Panc1 (cell line): ENCODE measurements around the gene TMEM154. TPM values are rescaled to one million over a fixed set of nuclear protein-coding genes. Genes with fewer than 3 reads are reported as not detected.

ENCODE experiments used
- ATAC-seq: fragments of 200-7000 bp; cut with Tn5 transposase; 2 replicates; pipeline ENCODE4 v1.9.1; 2020; ENCODE audit warnings: mild to moderate bottlenecking, moderate library complexity
- BruUV-seq: library from RNA; stranded (reverse); fragments of 400-500 nt; replicated peaks from 2 replicates; lab custom pipeline; 2021; lab: Mats Ljungman, UMichigan
- CTCF ChIA-PET: fragments of 300-600 bp; sonication (Branson Sonifier 250); formaldehyde crosslinking; loops from one replicate; lab custom pipeline; 2022; ENCODE audit warnings: antibody characterized with exemption; lab: Charles Lee
- POLR2A ChIA-PET: fragments of 300-600 bp; sonication (Branson Sonifier 250); formaldehyde crosslinking; loops from one replicate; lab custom pipeline; 2022; ENCODE audit warnings: antibody characterized with exemption; lab: Charles Lee
- DNase-seq: peaks from one replicate; pipeline ENCODE4 v3.0.0-alpha.2; 2010; ENCODE audit warnings: low read depth, low spot score
- H3K27ac ChIP-seq: 2 replicates; pipeline ENCODE4 v1.5.1; 2011; ENCODE audit warnings: mild to moderate bottlenecking, low read length, inconsistent platforms
- H3K27me3 ChIP-seq: fragments of 200-500 bp; sonication (Bioruptor generic); 2 replicates; pipeline ENCODE4 v1.6.0; 2014; ENCODE audit warnings: low read length, inconsistent platforms; ENCODE audit not compliant: control insufficient read depth, insufficient read depth
- H3K36me3 ChIP-seq: fragments of 200-500 bp; sonication (Bioruptor generic); 2 replicates; pipeline ENCODE4 v1.5.1; 2014; ENCODE audit warnings: inconsistent platforms, mild to moderate bottlenecking, low read length, moderate library complexity; ENCODE audit not compliant: control insufficient read depth, insufficient read depth
- H3K4me1 ChIP-seq: 2 replicates; pipeline ENCODE4 v1.5.1; 2011; ENCODE audit warnings: inconsistent platforms, mild to moderate bottlenecking, low read length, moderate library complexity; ENCODE audit not compliant: control insufficient read depth, insufficient read depth
- H3K4me3 ChIP-seq, 2 experiments: 2 replicates each; pipeline ENCODE4 v1.5.1; 2011 to 2012; ENCODE audit warnings: low read depth in 2 of 2, low read length in 2 of 2, mild to moderate bottlenecking in 2 of 2, inconsistent platforms in 1 of 2, moderate library complexity in 1 of 2
- H3K9me3 ChIP-seq: fragments of 200-500 bp; sonication (Bioruptor generic); 2 replicates; pipeline ENCODE4 v1.5.1; 2014; ENCODE audit warnings: low read depth, mild to moderate bottlenecking, inconsistent platforms, low read length, moderate library complexity; ENCODE audit not compliant: control insufficient read depth, insufficient read depth
- POLR2AphosphoS5 ChIP-seq: IDR thresholded peaks from 2 replicates; pipeline ENCODE4 v1.6.1; 2012; ENCODE audit warnings: mild to moderate bottlenecking, low read depth, low read length, moderate library complexity
- SIN3A ChIP-seq: IDR thresholded peaks from 2 replicates; pipeline ENCODE4 v1.6.1; 2012; ENCODE audit warnings: low read depth, mild to moderate bottlenecking, low read length, moderate library complexity, borderline replicate concordance; ENCODE audit not compliant: insufficient read depth
- TCF7L2 ChIP-seq: IDR thresholded peaks from 2 replicates; pipeline ENCODE4 v1.6.1; 2011; ENCODE audit warnings: mild to moderate bottlenecking, low read depth, low read length, inconsistent platforms
- in situ Hi-C: cut with HindIII; loops from 2 replicates; pipeline ENCODE4 v1.10.0; 2016; ENCODE audit warnings: low sequenced_read_pairs, low pct_unique_long_range_greater_than_20kb
- intact Hi-C: fragments of 100-400 bp; cut with micrococcal nuclease; formaldehyde crosslinking; loops from one replicate; pipeline ENCODE4 v1.10.0; 2022; ENCODE audit not compliant: unreplicated experiment
- total RNA-seq: library from RNA; stranded (reverse); gene quantifications from one replicate; pipeline ENCODE4 v1.2.1, GENCODE V29; 2021; ENCODE audit not compliant: unreplicated experiment
- TF ChIP-seq, protein P1 (sequence below), 2 experiments: IDR thresholded peaks; 2 replicates each; pipeline ENCODE4 v1.6.1; 2011 to 2012; ENCODE audit warnings: low read depth in 2 of 2, control low read depth in 1 of 2, low read length in 1 of 2, mild to moderate bottlenecking in 1 of 2, moderate library complexity in 1 of 2; ENCODE audit not compliant: insufficient read depth in 1 of 2
- TF ChIP-seq, protein P2 (sequence below): fragments of 450-650 bp; IDR thresholded peaks from 2 replicates; pipeline ENCODE4 v1.5.1; 2017; ENCODE audit warnings: mild to moderate bottlenecking

The TMEM154 gene
- total RNA-seq, 1 experiment from 2014 or later, result 0.15 TPM

- Histone ChIP-seq H3K4me3 (no peak overlapping the region), H3K4me1 (no peaks in the 10 kb centered on the region), H3K27ac (no peak overlapping the region), H3K36me3 (no peaks in the 10 kb centered on the region), H3K27me3 (no peaks in the 10 kb centered on the region), H3K9me3 (no peaks in the 10 kb centered on the region)
- CTCF ChIA-PET, result no interaction called here
- in situ Hi-C loops (no loop called here), intact Hi-C loops (no loop called here)
- no peak for TF ChIP-seq TCF7L2
- TF ChIP-seq POLR2AphosphoS5, result no peak
- no peak for TF ChIP-seq SIN3A
- TF ChIP-seq, protein P1, sequence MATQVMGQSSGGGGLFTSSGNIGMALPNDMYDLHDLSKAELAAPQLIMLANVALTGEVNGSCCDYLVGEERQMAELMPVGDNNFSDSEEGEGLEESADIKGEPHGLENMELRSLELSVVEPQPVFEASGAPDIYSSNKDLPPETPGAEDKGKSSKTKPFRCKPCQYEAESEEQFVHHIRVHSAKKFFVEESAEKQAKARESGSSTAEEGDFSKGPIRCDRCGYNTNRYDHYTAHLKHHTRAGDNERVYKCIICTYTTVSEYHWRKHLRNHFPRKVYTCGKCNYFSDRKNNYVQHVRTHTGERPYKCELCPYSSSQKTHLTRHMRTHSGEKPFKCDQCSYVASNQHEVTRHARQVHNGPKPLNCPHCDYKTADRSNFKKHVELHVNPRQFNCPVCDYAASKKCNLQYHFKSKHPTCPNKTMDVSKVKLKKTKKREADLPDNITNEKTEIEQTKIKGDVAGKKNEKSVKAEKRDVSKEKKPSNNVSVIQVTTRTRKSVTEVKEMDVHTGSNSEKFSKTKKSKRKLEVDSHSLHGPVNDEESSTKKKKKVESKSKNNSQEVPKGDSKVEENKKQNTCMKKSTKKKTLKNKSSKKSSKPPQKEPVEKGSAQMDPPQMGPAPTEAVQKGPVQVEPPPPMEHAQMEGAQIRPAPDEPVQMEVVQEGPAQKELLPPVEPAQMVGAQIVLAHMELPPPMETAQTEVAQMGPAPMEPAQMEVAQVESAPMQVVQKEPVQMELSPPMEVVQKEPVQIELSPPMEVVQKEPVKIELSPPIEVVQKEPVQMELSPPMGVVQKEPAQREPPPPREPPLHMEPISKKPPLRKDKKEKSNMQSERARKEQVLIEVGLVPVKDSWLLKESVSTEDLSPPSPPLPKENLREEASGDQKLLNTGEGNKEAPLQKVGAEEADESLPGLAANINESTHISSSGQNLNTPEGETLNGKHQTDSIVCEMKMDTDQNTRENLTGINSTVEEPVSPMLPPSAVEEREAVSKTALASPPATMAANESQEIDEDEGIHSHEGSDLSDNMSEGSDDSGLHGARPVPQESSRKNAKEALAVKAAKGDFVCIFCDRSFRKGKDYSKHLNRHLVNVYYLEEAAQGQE (IDR thresholded peaks at IDR 0.05; ENCODE audit: insufficient read depth in 1 of 2, low read depth in 2 of 2, low read length in 1 of 2), result no peak
- TF ChIP-seq, protein P2, sequence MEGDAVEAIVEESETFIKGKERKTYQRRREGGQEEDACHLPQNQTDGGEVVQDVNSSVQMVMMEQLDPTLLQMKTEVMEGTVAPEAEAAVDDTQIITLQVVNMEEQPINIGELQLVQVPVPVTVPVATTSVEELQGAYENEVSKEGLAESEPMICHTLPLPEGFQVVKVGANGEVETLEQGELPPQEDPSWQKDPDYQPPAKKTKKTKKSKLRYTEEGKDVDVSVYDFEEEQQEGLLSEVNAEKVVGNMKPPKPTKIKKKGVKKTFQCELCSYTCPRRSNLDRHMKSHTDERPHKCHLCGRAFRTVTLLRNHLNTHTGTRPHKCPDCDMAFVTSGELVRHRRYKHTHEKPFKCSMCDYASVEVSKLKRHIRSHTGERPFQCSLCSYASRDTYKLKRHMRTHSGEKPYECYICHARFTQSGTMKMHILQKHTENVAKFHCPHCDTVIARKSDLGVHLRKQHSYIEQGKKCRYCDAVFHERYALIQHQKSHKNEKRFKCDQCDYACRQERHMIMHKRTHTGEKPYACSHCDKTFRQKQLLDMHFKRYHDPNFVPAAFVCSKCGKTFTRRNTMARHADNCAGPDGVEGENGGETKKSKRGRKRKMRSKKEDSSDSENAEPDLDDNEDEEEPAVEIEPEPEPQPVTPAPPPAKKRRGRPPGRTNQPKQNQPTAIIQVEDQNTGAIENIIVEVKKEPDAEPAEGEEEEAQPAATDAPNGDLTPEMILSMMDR, result no peak
- ATAC-seq (no peak), DNase-seq (no peak)
- BruUV-seq, result no TSS peak
- POLR2A ChIA-PET, result no interaction called here
Measured at GRCh38 chr4:152605641-152606335, 74.0 kb downstream of the TMEM154 start.

- H3K36me3 ChIP-seq, result no peaks in the 10 kb centered on the region
- no peak for TF ChIP-seq SIN3A
- no peak for TF ChIP-seq POLR2AphosphoS5
- TF ChIP-seq, protein P1 (IDR thresholded peaks at IDR 0.05; ENCODE audit: insufficient read depth in 1 of 2, low read depth in 2 of 2, low read length in 1 of 2), result no peak
- BruUV-seq, result no TSS peak
- no peaks in the 10 kb centered on the region for H3K9me3 ChIP-seq
- intact Hi-C loops, result no loop called here
- ChIA-PET CTCF (no interaction called here), POLR2A (no interaction called here)
- H3K4me3 ChIP-seq, result no peak overlapping the region
- no peak overlapping the region for H3K27ac ChIP-seq
- DNase-seq (no peak), ATAC-seq (no peak)
- in situ Hi-C loops, result no loop called here
- no peaks in the 10 kb centered on the region for H3K27me3 ChIP-seq
- H3K4me1 ChIP-seq, result no peaks in the 10 kb centered on the region
Measured at GRCh38 chr4:152605031-152605430, 74.8 kb downstream of the TMEM154 start.
